Measurements from ENCODE around the gene DOK6. TPM values are rescaled to one million over a fixed set of nuclear protein-coding genes. Genes with fewer than 3 reads are reported as not detected.
A peak's percentile ranks its signal among the peaks of the same experiment; 100 is the strongest.

The DOK6 gene
- total and polyA plus RNA-seq, 2 of the 13 experiments (the other 11 are each of a cell fraction or from before 2014, with no cell fraction given) = 17.0 to 17.2 TPM

- TF ChIP-seq MTF2 (CRISPR knock-in tag; IDR thresholded peaks at IDR 0.05; ENCODE audit: borderline replicate concordance) (no peak), NR2F1 (CRISPR knock-in tag; IDR thresholded peaks at IDR 0.05) (no peak), CENPBD1 (CRISPR knock-in tag; IDR thresholded peaks at IDR 0.05; ENCODE audit: borderline replicate concordance, low read depth) (no peak), ZBTB42 (CRISPR knock-in tag; IDR thresholded peaks at IDR 0.05) (no peak), GPN1 (CRISPR knock-in tag; IDR thresholded peaks at IDR 0.05; ENCODE audit: borderline replicate concordance) (no peak), IRX3 (CRISPR knock-in tag; IDR thresholded peaks at IDR 0.05; ENCODE audit: borderline replicate concordance, low read depth) (no peak), ZBTB25 (CRISPR knock-in tag; IDR thresholded peaks at IDR 0.05) (peak; percentile 16; the same call in 1 of the 2 replicates), MXI1 (IDR thresholded peaks at IDR 0.05; ENCODE audit: borderline replicate concordance, low read depth, low read length) (no peak), ZNF737 (CRISPR knock-in tag; IDR thresholded peaks at IDR 0.05; ENCODE audit: borderline replicate concordance) (no peak; the same call in 1 of the 2 replicates), KMT2B (CRISPR knock-in tag; IDR thresholded peaks at IDR 0.05) (peak; percentile 67), ZNF12 (CRISPR knock-in tag; IDR thresholded peaks at IDR 0.05) (no peak; the same call in 1 of the 2 replicates), NFKBIZ (CRISPR knock-in tag; IDR thresholded peaks at IDR 0.05) (no peak), HCFC1 (IDR thresholded peaks at IDR 0.05; ENCODE audit: low read depth, low read length) (no peak), NPAS2 (CRISPR knock-in tag; IDR thresholded peaks at IDR 0.05; ENCODE audit: borderline replicate concordance) (no peak), ZNF639 (CRISPR knock-in tag; conservative IDR thresholded peaks at IDR 0.05) (no peak), RARA (CRISPR knock-in tag; IDR thresholded peaks at IDR 0.05) (no peak), NCOA1 (CRISPR knock-in tag; IDR thresholded peaks at IDR 0.05) (no peak), PITX1 (CRISPR knock-in tag; IDR thresholded peaks at IDR 0.05) (peak; percentile 89), ZNF235 (CRISPR knock-in tag; IDR thresholded peaks at IDR 0.05; ENCODE audit: borderline replicate concordance) (no peak), IRF1 (CRISPR knock-in tag; IDR thresholded peaks at IDR 0.05; ENCODE audit: low read depth) (no peak), TCF7L2 (IDR thresholded peaks at IDR 0.05; ENCODE audit: low read depth, low read length) (no peak), KLF11 (CRISPR knock-in tag; IDR thresholded peaks at IDR 0.05) (no peak), SMARCC2 (IDR thresholded peaks at IDR 0.05) (no peak), ARNT (IDR thresholded peaks at IDR 0.05) (no peak), ZNF563 (CRISPR knock-in tag; IDR thresholded peaks at IDR 0.05) (no peak), TARDBP (CRISPR knock-in tag; IDR thresholded peaks at IDR 0.05) (no peak), PHF5A (CRISPR knock-in tag; IDR thresholded peaks at IDR 0.05; ENCODE audit: low read depth, unreplicated experiment) (no peak), HMG20B (CRISPR knock-in tag; conservative IDR thresholded peaks at IDR 0.05) (no peak), SMAD9 (CRISPR knock-in tag; IDR thresholded peaks at IDR 0.05) (no peak), CAMTA2 (CRISPR knock-in tag; IDR thresholded peaks at IDR 0.05; ENCODE audit: borderline replicate concordance) (no peak)
These were observed at the start of gene DOK6 (continued) for GRCh38 chr18:69400253-69400975.
